Measurements from ENCODE around the gene NHLH2.

NHLH2 gene

DNA sequence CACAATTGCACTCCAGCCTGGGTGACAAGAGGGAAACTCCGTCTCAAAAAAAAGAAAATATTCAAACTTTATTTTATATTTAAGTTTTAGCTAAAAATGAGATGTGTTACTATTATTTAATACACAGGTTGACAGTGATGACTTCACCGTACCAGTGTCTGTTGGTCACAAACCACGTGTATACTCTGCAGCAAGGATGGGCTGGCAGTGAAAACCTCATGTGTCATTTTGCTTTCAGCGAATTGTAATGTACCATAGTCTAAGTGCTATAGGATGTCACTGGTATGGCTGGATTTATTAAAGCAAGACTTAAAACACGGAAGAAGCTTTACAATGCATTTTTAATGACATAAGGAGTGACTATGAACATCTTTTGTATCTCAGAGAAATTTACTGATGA is 28.1 kb upstream of the NHLH2 start:
- H3K36me3 ChIP-seq (ENCODE audit: control insufficient read depth, insufficient read depth, low read length): no peaks in the 10 kb centered on the region
- WGBS, 2 experiments (ENCODE audit: insufficient coverage in 2 of 2): 63 to 77% methylated on average over 2 to 4 of the region's 5 CpGs
- H3K4me1 ChIP-seq (ENCODE audit: control insufficient read depth, insufficient read depth, low read length, poor library complexity, severe bottlenecking): no peaks in the 10 kb centered on the region
- no peaks in the 10 kb centered on the region for H3K9me3 ChIP-seq (ENCODE audit: control insufficient read depth, low read length)
- no peak overlapping the region for H3K4me3 ChIP-seq (ENCODE audit: extremely low read depth, insufficient read depth, low read length, poor library complexity, severe bottlenecking)
- H3K27ac ChIP-seq (ENCODE audit: low read depth, low read length, severe bottlenecking): no peak overlapping the region

GRCh38 chr1:115867216-115867615 is 26.3 kb upstream of the NHLH2 start:
- Histone ChIP-seq H3K27ac (ENCODE audit: low read depth, low read length, severe bottlenecking) (no peak overlapping the region), H3K4me3 (ENCODE audit: extremely low read depth, insufficient read depth, low read length, poor library complexity, severe bottlenecking) (no peak overlapping the region), H3K9me3 (ENCODE audit: control insufficient read depth, low read length) (no peaks in the 10 kb centered on the region), H3K4me1 (ENCODE audit: control insufficient read depth, insufficient read depth, low read length, poor library complexity, severe bottlenecking) (no peaks in the 10 kb centered on the region), H3K36me3 (ENCODE audit: control insufficient read depth, insufficient read depth, low read length) (no peaks in the 10 kb centered on the region)
- WGBS, 2 experiments (ENCODE audit: insufficient coverage in 2 of 2): 100% methylated on average over 1 of the region's 1 CpG; no CpG with 5 or more reads in 1 of the 2 experiments

DNA sequence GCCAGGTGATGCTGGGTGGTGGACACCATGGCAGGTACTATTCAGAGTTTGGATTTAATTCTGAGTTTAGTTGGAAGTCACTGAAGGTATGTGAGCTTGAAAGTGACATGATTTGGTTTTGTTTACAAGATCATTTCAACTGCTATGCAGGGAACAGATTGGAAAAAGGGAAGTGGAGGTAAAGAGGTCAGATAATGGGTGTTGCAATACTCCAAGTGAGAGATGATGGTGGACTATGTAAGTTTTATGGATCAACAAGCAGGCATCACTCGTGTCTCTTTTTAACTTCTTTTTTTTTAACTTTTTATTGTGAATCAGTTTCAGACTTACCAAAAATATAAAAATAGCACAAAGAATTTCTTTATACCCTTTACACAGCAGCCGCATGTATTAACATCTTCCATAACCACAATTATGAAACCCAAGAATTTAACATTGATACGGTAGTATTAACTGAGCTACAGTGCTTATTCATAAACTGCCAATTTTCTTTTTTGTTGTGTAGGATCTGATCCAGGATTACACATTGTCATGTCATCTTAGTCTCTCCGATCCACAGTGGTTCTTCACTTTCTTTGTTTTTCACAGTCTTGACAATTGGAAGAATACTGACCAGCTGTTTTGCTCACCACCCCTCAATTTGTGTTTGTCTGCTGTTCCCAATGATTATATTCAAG is 24.9 kb upstream of the NHLH2 start:
- Histone ChIP-seq H3K9me3 (ENCODE audit: control insufficient read depth, low read length) (no peaks in the 10 kb centered on the region), H3K4me1 (ENCODE audit: control insufficient read depth, insufficient read depth, low read length, poor library complexity, severe bottlenecking) (no peaks in the 10 kb centered on the region), H3K4me3 (ENCODE audit: extremely low read depth, insufficient read depth, low read length, poor library complexity, severe bottlenecking) (no peak overlapping the region), H3K36me3 (ENCODE audit: control insufficient read depth, insufficient read depth, low read length) (no peaks in the 10 kb centered on the region), H3K27ac (ENCODE audit: low read depth, low read length, severe bottlenecking) (no peak overlapping the region)
- 86 to 100% methylated on average over 1 of the region's 4 CpGs for WGBS, 2 experiments (ENCODE audit: insufficient coverage in 2 of 2)

DNA sequence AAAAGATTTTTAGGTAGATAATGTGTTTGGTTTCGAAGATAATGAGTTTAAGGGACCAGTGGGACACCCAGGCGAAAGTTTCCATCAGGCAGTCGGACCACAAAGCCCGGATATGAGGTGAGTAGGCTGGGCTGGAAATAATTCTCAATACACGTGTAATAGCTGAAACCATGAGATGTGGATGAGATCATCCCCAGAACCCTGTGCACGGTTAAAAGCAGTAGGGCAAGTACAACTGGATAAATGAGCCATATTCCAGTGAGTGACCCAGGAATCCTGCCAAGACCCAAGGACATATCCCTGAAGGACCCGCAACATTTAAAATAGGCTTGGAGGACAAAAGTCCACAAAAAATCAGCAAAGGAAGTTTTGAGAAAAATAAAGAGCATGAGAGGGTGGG is 21.5 kb upstream of the NHLH2 start:
- H3K4me1 ChIP-seq (ENCODE audit: control insufficient read depth, insufficient read depth, low read length, poor library complexity, severe bottlenecking): no peaks in the 10 kb centered on the region
- H3K9me3 ChIP-seq (ENCODE audit: control insufficient read depth, low read length): no peaks in the 10 kb centered on the region
- WGBS, 2 experiments (ENCODE audit: insufficient coverage in 2 of 2): 94 to 95% methylated on average over 7 of the region's 7 CpGs
- no peaks in the 10 kb centered on the region for H3K36me3 ChIP-seq (ENCODE audit: control insufficient read depth, insufficient read depth, low read length)
- no peak overlapping the region for H3K4me3 ChIP-seq (ENCODE audit: extremely low read depth, insufficient read depth, low read length, poor library complexity, severe bottlenecking)
- H3K27ac ChIP-seq (ENCODE audit: low read depth, low read length, severe bottlenecking): no peak overlapping the region

- Histone ChIP-seq H3K27ac (ENCODE audit: low read depth, low read length, severe bottlenecking) (no peak overlapping the region), H3K36me3 (ENCODE audit: control insufficient read depth, insufficient read depth, low read length) (no peaks in the 10 kb centered on the region), H3K4me3 (ENCODE audit: extremely low read depth, insufficient read depth, low read length, poor library complexity, severe bottlenecking) (no peak overlapping the region), H3K9me3 (ENCODE audit: control insufficient read depth, low read length) (no peaks in the 10 kb centered on the region), H3K4me1 (ENCODE audit: control insufficient read depth, insufficient read depth, low read length, poor library complexity, severe bottlenecking) (no peaks in the 10 kb centered on the region)
- no CpG with 5 or more reads among the region's 2 CpGs for WGBS, 2 experiments (ENCODE audit: insufficient coverage in 2 of 2)
Measured at GRCh38 chr1:115854005-115854404, 13.1 kb upstream of the NHLH2 start.

- no peaks in the 10 kb centered on the region for H3K36me3 ChIP-seq (ENCODE audit: control insufficient read depth, insufficient read depth, low read length)
- H3K4me1 ChIP-seq (ENCODE audit: control insufficient read depth, insufficient read depth, low read length, poor library complexity, severe bottlenecking): no peaks in the 10 kb centered on the region
- no peak overlapping the region for H3K4me3 ChIP-seq (ENCODE audit: extremely low read depth, insufficient read depth, low read length, poor library complexity, severe bottlenecking)
- no peak overlapping the region for H3K27ac ChIP-seq (ENCODE audit: low read depth, low read length, severe bottlenecking)
- WGBS, 2 experiments (ENCODE audit: insufficient coverage in 2 of 2): 88 to 90% methylated on average over 2 of the region's 2 CpGs
- H3K9me3 ChIP-seq (ENCODE audit: control insufficient read depth, low read length): no peaks in the 10 kb centered on the region
Measured at GRCh38 chr1:115850937-115851336, 10.0 kb upstream of the NHLH2 start.

GRCh38 chr1:115847787-115848186 is 6.9 kb upstream of the NHLH2 start:
- no peak overlapping the region for H3K4me3 ChIP-seq (ENCODE audit: extremely low read depth, insufficient read depth, low read length, poor library complexity, severe bottlenecking)
- WGBS, 2 experiments (ENCODE audit: insufficient coverage in 2 of 2): no CpG with 5 or more reads among the region's 1 CpG

DNA sequence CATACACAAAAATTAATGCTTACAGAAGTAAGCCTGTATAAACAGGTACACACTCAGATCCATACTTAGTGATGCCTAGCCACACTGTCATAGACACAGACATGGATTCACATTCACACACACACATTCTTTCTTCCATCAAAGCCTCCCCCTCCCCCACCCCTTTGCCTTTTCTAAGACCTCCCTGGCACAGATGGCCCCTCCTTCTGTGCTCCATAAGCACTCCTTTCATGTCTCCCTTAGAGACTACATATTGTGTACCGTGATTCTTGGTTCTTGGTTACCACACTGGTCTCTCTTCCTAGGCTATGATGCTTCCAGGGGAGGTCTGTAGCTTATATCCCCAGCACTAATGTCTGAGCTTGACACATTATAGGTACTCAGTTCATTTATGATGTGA is 2.0 kb upstream of the NHLH2 start:
- H3K4me3 ChIP-seq (ENCODE audit: extremely low read depth, insufficient read depth, low read length, poor library complexity, severe bottlenecking): no peak overlapping the region
- no peaks in the 10 kb centered on the region for H3K9me3 ChIP-seq (ENCODE audit: control insufficient read depth, low read length)
- H3K27ac ChIP-seq (ENCODE audit: low read depth, low read length, severe bottlenecking): no peak overlapping the region
- H3K36me3 ChIP-seq (ENCODE audit: control insufficient read depth, insufficient read depth, low read length): no peaks in the 10 kb centered on the region
- H3K4me1 ChIP-seq (ENCODE audit: control insufficient read depth, insufficient read depth, low read length, poor library complexity, severe bottlenecking): peaks cover 8% of the 10 kb centered on the region
- WGBS, 2 experiments (ENCODE audit: insufficient coverage in 2 of 2): 83 to 90% methylated on average over 1 of the region's 1 CpG

More at GRCh38 chr1:115847787-115848186, 6.9 kb upstream of the NHLH2 start:
- Histone ChIP-seq H3K9me3 (ENCODE audit: control insufficient read depth, low read length) (no peaks in the 10 kb centered on the region), H3K27ac (ENCODE audit: low read depth, low read length, severe bottlenecking) (no peak overlapping the region), H3K4me1 (ENCODE audit: control insufficient read depth, insufficient read depth, low read length, poor library complexity, severe bottlenecking) (no peaks in the 10 kb centered on the region), H3K36me3 (ENCODE audit: control insufficient read depth, insufficient read depth, low read length) (no peaks in the 10 kb centered on the region)

DNA sequence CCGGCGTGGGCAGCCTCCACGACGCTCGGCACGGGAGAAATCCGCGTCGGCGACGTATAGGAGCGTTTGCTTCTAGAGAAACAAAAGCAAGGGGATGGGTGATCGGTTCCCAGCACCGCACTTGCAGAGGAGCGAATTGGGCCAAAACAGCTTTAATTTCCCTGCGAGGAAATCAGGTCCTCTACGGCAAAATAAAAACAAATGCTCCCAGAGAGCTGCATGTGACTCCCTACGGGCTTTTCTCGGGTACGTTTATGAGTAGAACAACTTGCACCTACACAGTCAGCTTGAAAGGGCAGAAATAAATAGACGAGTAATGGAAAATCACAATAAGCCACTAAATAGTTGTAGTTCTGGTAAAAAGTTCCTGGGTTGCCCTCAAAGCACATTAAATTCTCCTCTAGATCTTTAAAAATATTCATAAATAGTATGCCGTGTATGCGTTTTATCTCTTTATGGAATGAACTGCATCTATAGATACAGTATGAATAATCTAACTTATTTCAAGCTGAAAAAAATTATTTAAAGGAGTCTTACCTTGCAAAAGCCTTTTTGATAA is 1.2 kb downstream of the NHLH2 start:
- WGBS, 2 experiments (ENCODE audit: insufficient coverage in 2 of 2): 1 to 4% methylated on average over 14 to 20 of the region's 23 CpGs
- H3K27ac ChIP-seq (ENCODE audit: low read depth, low read length, severe bottlenecking): peak overlapping the region; percentile 39
- H3K4me1 ChIP-seq (ENCODE audit: control insufficient read depth, insufficient read depth, low read length, poor library complexity, severe bottlenecking): peaks cover 8% of the 10 kb centered on the region

DNA sequence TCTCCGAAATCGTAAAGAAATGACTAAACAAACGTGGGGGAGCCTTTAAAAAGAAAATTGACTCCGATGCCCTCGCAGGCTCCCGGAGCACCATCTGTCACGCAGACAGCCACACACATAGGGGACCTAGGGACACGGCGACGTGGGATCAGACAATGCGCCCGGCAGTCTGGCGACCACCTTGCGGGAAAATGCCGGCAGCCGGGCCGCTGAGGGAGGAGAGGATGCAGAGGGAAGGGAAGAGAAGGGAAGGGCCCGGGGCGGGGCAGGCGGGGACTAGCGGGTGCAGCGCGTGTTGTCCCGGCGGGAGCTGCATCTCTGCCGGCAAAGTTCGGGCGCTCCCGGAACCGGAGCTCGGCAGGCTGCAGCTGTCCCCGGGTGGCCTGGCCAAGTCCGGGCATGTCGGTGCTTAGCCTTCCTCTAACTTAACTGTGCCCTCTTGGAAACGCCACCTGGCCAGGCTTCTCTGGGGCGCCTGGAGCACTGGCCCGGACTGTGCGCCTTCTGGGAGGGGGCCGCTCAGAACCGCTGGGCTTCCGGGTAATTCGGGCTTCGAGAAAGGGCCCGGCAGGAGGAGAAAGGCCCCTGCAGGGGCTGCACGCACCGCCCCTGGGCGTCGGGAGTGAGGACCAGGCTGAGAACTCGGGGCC is 1.8 kb downstream of the NHLH2 start:
- H3K4me1 ChIP-seq (ENCODE audit: control insufficient read depth, insufficient read depth, low read length, poor library complexity, severe bottlenecking): peaks cover 8% of the 10 kb centered on the region
- H3K36me3 ChIP-seq (ENCODE audit: control insufficient read depth, insufficient read depth, low read length): no peaks in the 10 kb centered on the region
- H3K27ac ChIP-seq (ENCODE audit: low read depth, low read length, severe bottlenecking): peak overlapping the region; percentile 39
- no peaks in the 10 kb centered on the region for H3K9me3 ChIP-seq (ENCODE audit: control insufficient read depth, low read length)
- WGBS, 2 experiments (ENCODE audit: insufficient coverage in 2 of 2): 0 to 2% methylated on average over 31 to 44 of the region's 49 CpGs
- H3K4me3 ChIP-seq (ENCODE audit: extremely low read depth, insufficient read depth, low read length, poor library complexity, severe bottlenecking): peak overlapping the region; percentile 41

More for the DNA sequence above, 1.2 kb downstream of the NHLH2 start:
- Histone ChIP-seq H3K36me3 (ENCODE audit: control insufficient read depth, insufficient read depth, low read length) (no peaks in the 10 kb centered on the region), H3K4me3 (ENCODE audit: extremely low read depth, insufficient read depth, low read length, poor library complexity, severe bottlenecking) (peak overlapping the region; percentile 41), H3K9me3 (ENCODE audit: control insufficient read depth, low read length) (no peaks in the 10 kb centered on the region)

Measured in mesodermal cell (in vitro differentiated cells).